ENCODE data around the gene BCL2A1.
"Not testable (repeated sequence)": the region's sequence is repeated elsewhere in the genome, so short reads cannot be mapped to it uniquely, and the experiment has no call there.

Gene BCL2A1

GRCh38 chr15:79926116-79926515 is 44.9 kb downstream of the BCL2A1 start:
- not testable (repeated sequence) for H3K27me3 ChIP-seq (ENCODE audit: insufficient read depth, low read length); H3K36me3 ChIP-seq (ENCODE audit: control insufficient read depth in 1 of 2, insufficient read depth in 2 of 2, low read length in 2 of 2); H4K91ac ChIP-seq (ENCODE audit: low read depth, low read length); H3K9ac ChIP-seq (ENCODE audit: low read length); H3K14ac ChIP-seq (ENCODE audit: low read length); H3K4ac ChIP-seq (ENCODE audit: low read depth, low read length); H3K18ac ChIP-seq (ENCODE audit: low read length); H4K8ac ChIP-seq (ENCODE audit: low read depth, low read length); H3K4me2 ChIP-seq (ENCODE audit: low read length); H2AFZ ChIP-seq (ENCODE audit: insufficient read depth, low read length, poor library complexity); H3K4me1 ChIP-seq (ENCODE audit: control insufficient read depth in 1 of 2, insufficient read depth in 2 of 2, low read length in 2 of 2); H3K9me3 ChIP-seq (ENCODE audit: insufficient read depth, low read depth, low read length); H4K12ac ChIP-seq (ENCODE audit: low read depth, low read length); H2BK120ac ChIP-seq (ENCODE audit: insufficient read depth, low read length, poor library complexity); H2BK12ac ChIP-seq (ENCODE audit: low read length); H3K4me3 ChIP-seq (ENCODE audit: low read depth, low read length); H2AK5ac ChIP-seq (ENCODE audit: low read length); DNase-seq; H3K27ac ChIP-seq (ENCODE audit: low read depth, low read length); H2BK5ac ChIP-seq (ENCODE audit: low read depth, low read length, poor library complexity); H3K23ac ChIP-seq (ENCODE audit: low read length)
- no CpG with 5 or more reads among the region's 36 CpGs for WGBS (ENCODE audit: extremely low coverage, insufficient coverage, insufficient read length)
- Histone ChIP-seq H3K79me1 (ENCODE audit: low read length) (peaks cover 12% of the 10 kb centered on the region), H3K79me2 (ENCODE audit: control insufficient read depth, insufficient read depth, low read length, poor library complexity) (peaks cover 10% of the 10 kb centered on the region)

- Histone ChIP-seq H3K9me3 (ENCODE audit: insufficient read depth, low read depth, low read length) (peaks cover 15% of the 10 kb centered on the region), H3K79me2 (ENCODE audit: control insufficient read depth, insufficient read depth, low read length, poor library complexity) (peaks cover 10% of the 10 kb centered on the region), H4K8ac (ENCODE audit: low read depth, low read length) (peak overlapping the region; percentile 3), H2BK120ac (ENCODE audit: insufficient read depth, low read length, poor library complexity) (no peak overlapping the region), H2BK5ac (ENCODE audit: low read depth, low read length, poor library complexity) (no peak overlapping the region), H3K18ac (ENCODE audit: low read length) (no peak overlapping the region), H3K4me2 (ENCODE audit: low read length) (peak overlapping the region; percentile 67), H3K14ac (ENCODE audit: low read length) (no peak overlapping the region), H3K4me3 (ENCODE audit: low read depth, low read length) (no peak overlapping the region), H3K27ac (ENCODE audit: low read depth, low read length) (peak overlapping the region; percentile 67), H2AK5ac (ENCODE audit: low read length) (no peak overlapping the region), H4K91ac (ENCODE audit: low read depth, low read length) (no peak overlapping the region), H3K79me1 (ENCODE audit: low read length) (peaks cover 12% of the 10 kb centered on the region), H3K4ac (ENCODE audit: low read depth, low read length) (no peak overlapping the region), H3K36me3 (ENCODE audit: control insufficient read depth in 1 of 2, insufficient read depth in 2 of 2, low read length in 2 of 2) (peaks cover 10 to 13% of the 10 kb centered on the region in 2 experiments), H4K12ac (ENCODE audit: low read depth, low read length) (no peak overlapping the region), H3K4me1 (ENCODE audit: control insufficient read depth in 1 of 2, insufficient read depth in 2 of 2, low read length in 2 of 2) (peaks cover 3 to 4% of the 10 kb centered on the region in 2 experiments), H2AFZ (ENCODE audit: insufficient read depth, low read length, poor library complexity) (no peak overlapping the region), H3K9ac (ENCODE audit: low read length) (no peak overlapping the region), H3K27me3 (ENCODE audit: insufficient read depth, low read length) (no peaks in the 10 kb centered on the region), H2BK12ac (ENCODE audit: low read length) (no peak overlapping the region), H3K23ac (ENCODE audit: low read length) (no peak overlapping the region)
- WGBS (ENCODE audit: extremely low coverage, insufficient coverage, insufficient read length) = no CpG with 5 or more reads among the region's 24 CpGs
- DNase-seq = peak in 1 of 2 donors; percentile 21
Measured at GRCh38 chr15:79924379-79924778, 46.6 kb downstream of the BCL2A1 start.

DNA sequence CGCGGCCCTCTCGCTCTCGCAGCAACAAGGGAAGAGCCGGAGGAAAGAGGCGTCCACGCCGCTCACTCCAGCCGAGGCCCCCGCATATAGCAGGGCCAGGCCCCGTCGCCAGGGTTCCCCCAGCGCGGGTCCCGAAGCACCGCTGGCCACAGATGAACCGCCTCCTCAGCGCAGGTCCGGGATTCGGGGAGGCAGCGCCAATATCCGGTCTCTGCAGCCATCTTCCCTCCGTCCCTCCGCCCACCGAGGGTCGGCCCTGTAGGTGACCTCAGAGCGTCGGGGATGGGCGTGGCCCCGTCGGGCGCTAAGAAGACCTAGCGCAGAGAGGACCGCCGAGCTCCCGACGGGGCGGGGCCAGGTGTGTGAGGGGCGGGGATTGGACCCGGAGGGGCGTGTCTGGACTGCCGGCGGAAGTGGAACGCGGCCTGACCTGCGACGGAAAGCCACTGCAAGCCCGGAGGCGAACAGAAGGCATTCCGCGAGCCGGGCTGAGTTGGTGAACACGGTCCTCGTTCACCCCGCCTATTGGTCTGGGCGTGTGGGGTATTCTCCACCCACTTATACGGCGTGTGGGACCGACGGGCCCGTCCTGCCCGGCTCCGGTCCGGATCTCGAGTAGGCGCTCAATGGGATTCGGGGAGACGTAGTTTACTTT is 47.4 kb downstream of the BCL2A1 start:
- Histone ChIP-seq H2BK5ac (ENCODE audit: low read depth, low read length, poor library complexity) (peak overlapping the region; percentile 55), H3K14ac (ENCODE audit: low read length) (peak overlapping the region; percentile 90), H3K4ac (ENCODE audit: low read depth, low read length) (peak overlapping the region; percentile 61), H3K27me3 (ENCODE audit: insufficient read depth, low read length) (no peaks in the 10 kb centered on the region), H3K9ac (ENCODE audit: low read length) (peak overlapping the region; percentile 91), H3K4me1 (ENCODE audit: control insufficient read depth in 1 of 2, insufficient read depth in 2 of 2, low read length in 2 of 2) (peaks cover 3 to 4% of the 10 kb centered on the region in 2 experiments), H3K79me1 (ENCODE audit: low read length) (peaks cover 12% of the 10 kb centered on the region), H3K27ac (ENCODE audit: low read depth, low read length) (peak overlapping the region; percentile 85), H4K91ac (ENCODE audit: low read depth, low read length) (peak overlapping the region; percentile 89), H3K79me2 (ENCODE audit: control insufficient read depth, insufficient read depth, low read length, poor library complexity) (peaks cover 10% of the 10 kb centered on the region), H3K18ac (ENCODE audit: low read length) (peak overlapping the region; percentile 79), H2BK12ac (ENCODE audit: low read length) (no peak overlapping the region), H4K8ac (ENCODE audit: low read depth, low read length) (peak overlapping the region; percentile 92), H3K9me3 (ENCODE audit: insufficient read depth, low read depth, low read length) (peaks cover 20% of the 10 kb centered on the region), H2AK5ac (ENCODE audit: low read length) (peak overlapping the region; percentile 22), H3K36me3 (ENCODE audit: control insufficient read depth in 1 of 2, insufficient read depth in 2 of 2, low read length in 2 of 2) (peaks cover 16 to 18% of the 10 kb centered on the region in 2 experiments), H3K4me3 (ENCODE audit: low read depth, low read length) (peak overlapping the region; percentile 98), H2BK120ac (ENCODE audit: insufficient read depth, low read length, poor library complexity) (peak overlapping the region; percentile 73), H2AFZ (ENCODE audit: insufficient read depth, low read length, poor library complexity) (peak overlapping the region; percentile 77), H3K23ac (ENCODE audit: low read length) (no peak overlapping the region), H3K4me2 (ENCODE audit: low read length) (peak overlapping the region; percentile 77), H4K12ac (ENCODE audit: low read depth, low read length) (peak overlapping the region; percentile 76)
- WGBS (ENCODE audit: extremely low coverage, insufficient coverage, insufficient read length) = no CpG with 5 or more reads among the region's 68 CpGs
- peak; percentile 99 for DNase-seq

- Histone ChIP-seq H2BK5ac (ENCODE audit: low read depth, low read length, poor library complexity) (peak overlapping the region; percentile 55), H3K9me3 (ENCODE audit: insufficient read depth, low read depth, low read length) (peaks cover 22% of the 10 kb centered on the region), H3K4ac (ENCODE audit: low read depth, low read length) (peak overlapping the region; percentile 95), H2AFZ (ENCODE audit: insufficient read depth, low read length, poor library complexity) (peak overlapping the region; percentile 77), H3K79me2 (ENCODE audit: control insufficient read depth, insufficient read depth, low read length, poor library complexity) (peaks cover 10% of the 10 kb centered on the region), H3K4me3 (ENCODE audit: low read depth, low read length) (peak overlapping the region; percentile 98), H4K91ac (ENCODE audit: low read depth, low read length) (peak overlapping the region; percentile 89), H3K79me1 (ENCODE audit: low read length) (peaks cover 12% of the 10 kb centered on the region), H3K9ac (ENCODE audit: low read length) (peak overlapping the region; percentile 91), H2BK120ac (ENCODE audit: insufficient read depth, low read length, poor library complexity) (peak overlapping the region; percentile 73), H3K14ac (ENCODE audit: low read length) (peak overlapping the region; percentile 90), H4K12ac (ENCODE audit: low read depth, low read length) (peak overlapping the region; percentile 76), H3K4me1 (ENCODE audit: control insufficient read depth in 1 of 2, insufficient read depth in 2 of 2, low read length in 2 of 2) (peaks cover 3 to 4% of the 10 kb centered on the region in 2 experiments), H3K27ac (ENCODE audit: low read depth, low read length) (peak overlapping the region; percentile 85), H4K8ac (ENCODE audit: low read depth, low read length) (peak overlapping the region; percentile 92), H3K36me3 (ENCODE audit: control insufficient read depth in 1 of 2, insufficient read depth in 2 of 2, low read length in 2 of 2) (peaks cover 18 to 20% of the 10 kb centered on the region in 2 experiments), H3K23ac (ENCODE audit: low read length) (no peak overlapping the region), H3K27me3 (ENCODE audit: insufficient read depth, low read length) (no peaks in the 10 kb centered on the region), H3K4me2 (ENCODE audit: low read length) (peak overlapping the region; percentile 77), H2AK5ac (ENCODE audit: low read length) (peak overlapping the region; percentile 22), H2BK12ac (ENCODE audit: low read length) (no peak overlapping the region), H3K18ac (ENCODE audit: low read length) (peak overlapping the region; percentile 79)
- WGBS (ENCODE audit: extremely low coverage, insufficient coverage, insufficient read length) = no CpG with 5 or more reads among the region's 51 CpGs
- DNase-seq = peak; percentile 18 to 48
Measured at GRCh38 chr15:79923079-79923514, 47.9 kb downstream of the BCL2A1 start.

All from trophoblast cell (in vitro differentiated cells and primary cell).